ENCODE data around the gene TMEM91. TPM values are rescaled to one million over a fixed set of nuclear protein-coding genes. Genes with fewer than 3 reads are reported as not detected.

Gene TMEM91
- total RNA-seq, 1 donor from 2014 or later = 3.5 TPM

GRCh38 chr19:41352609-41353465, 23.5 kb upstream of the TMEM91 start:
- no peak for DNase-seq (ENCODE audit: low read depth)
- TF ChIP-seq CTCF (conservative IDR thresholded peaks at IDR 0.05; ENCODE audit: low read depth, low read length) = peak; percentile 65
- H3K4me3 ChIP-seq (ENCODE audit: low read depth, low read length) = peak overlapping the region; percentile 93

GRCh38 chr19:41353466-41354342, 22.6 kb upstream of the TMEM91 start, which contains the start of gene TGFB1:
Gene TGFB1 (minus strand): TSS chr19:41353922. CDS start chr19:41353044, 878 bp downstream.
- peak; percentile 79 for TF ChIP-seq CTCF (conservative IDR thresholded peaks at IDR 0.05; ENCODE audit: low read depth, low read length)
- DNase-seq (ENCODE audit: low read depth) = no peak
- H3K4me3 ChIP-seq (ENCODE audit: low read depth, low read length) = peak within 1 kb of the TSS; percentile 93

- peak overlapping the region; percentile 93 for H3K4me3 ChIP-seq (ENCODE audit: low read depth, low read length)
- TF ChIP-seq CTCF (conservative IDR thresholded peaks at IDR 0.05; ENCODE audit: low read depth, low read length) = no peak
- DNase-seq (ENCODE audit: low read depth) = no peak
Observed at GRCh38 chr19:41354343-41354953, 21.9 kb upstream of the TMEM91 start.

GRCh38 chr19:41355035-41355434, 21.3 kb upstream of the TMEM91 start:
- DNase-seq (ENCODE audit: low read depth) = no peak
- TF ChIP-seq CTCF (conservative IDR thresholded peaks at IDR 0.05; ENCODE audit: low read depth, low read length) = no peak

GRCh38 chr19:41355802-41356201, 20.5 kb upstream of the TMEM91 start:
- no peak overlapping the region for H3K4me3 ChIP-seq (ENCODE audit: low read depth, low read length)
- no peak for TF ChIP-seq CTCF (conservative IDR thresholded peaks at IDR 0.05; ENCODE audit: low read depth, low read length)
- no peak for DNase-seq (ENCODE audit: low read depth)

More at GRCh38 chr19:41355035-41355434, 21.3 kb upstream of the TMEM91 start:
- no peak overlapping the region for H3K4me3 ChIP-seq (ENCODE audit: low read depth, low read length)

- no peak overlapping the region for H3K4me3 ChIP-seq (ENCODE audit: low read depth, low read length)
- no peak for DNase-seq (ENCODE audit: low read depth)
- TF ChIP-seq CTCF (conservative IDR thresholded peaks at IDR 0.05; ENCODE audit: low read depth, low read length) = no peak
Observed at GRCh38 chr19:41356984-41357739, 19.2 kb upstream of the TMEM91 start.
